ENCODE measurements around the gene CCDC142.

DNA sequence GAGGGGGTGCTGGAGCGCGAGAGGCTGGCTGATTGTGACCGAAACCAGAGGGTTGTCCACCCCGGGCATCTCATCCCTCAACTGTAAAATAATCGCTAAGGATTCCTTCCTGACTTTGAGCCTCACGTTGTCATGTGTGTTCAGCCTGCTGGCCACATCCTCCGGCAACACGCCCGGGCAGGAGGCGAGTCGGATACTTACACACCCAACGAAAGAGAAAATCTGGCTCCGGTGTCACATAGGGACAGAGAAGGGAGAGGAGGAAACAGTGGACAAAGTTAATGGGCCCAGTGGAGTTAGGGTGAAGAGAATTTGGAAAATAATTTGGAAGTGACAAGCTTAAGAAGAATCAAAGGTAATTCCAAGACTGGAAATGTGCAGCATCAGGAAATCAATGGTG lies 33.9 kb upstream of the CCDC142 start:
- TF ChIP-seq, protein P1, sequence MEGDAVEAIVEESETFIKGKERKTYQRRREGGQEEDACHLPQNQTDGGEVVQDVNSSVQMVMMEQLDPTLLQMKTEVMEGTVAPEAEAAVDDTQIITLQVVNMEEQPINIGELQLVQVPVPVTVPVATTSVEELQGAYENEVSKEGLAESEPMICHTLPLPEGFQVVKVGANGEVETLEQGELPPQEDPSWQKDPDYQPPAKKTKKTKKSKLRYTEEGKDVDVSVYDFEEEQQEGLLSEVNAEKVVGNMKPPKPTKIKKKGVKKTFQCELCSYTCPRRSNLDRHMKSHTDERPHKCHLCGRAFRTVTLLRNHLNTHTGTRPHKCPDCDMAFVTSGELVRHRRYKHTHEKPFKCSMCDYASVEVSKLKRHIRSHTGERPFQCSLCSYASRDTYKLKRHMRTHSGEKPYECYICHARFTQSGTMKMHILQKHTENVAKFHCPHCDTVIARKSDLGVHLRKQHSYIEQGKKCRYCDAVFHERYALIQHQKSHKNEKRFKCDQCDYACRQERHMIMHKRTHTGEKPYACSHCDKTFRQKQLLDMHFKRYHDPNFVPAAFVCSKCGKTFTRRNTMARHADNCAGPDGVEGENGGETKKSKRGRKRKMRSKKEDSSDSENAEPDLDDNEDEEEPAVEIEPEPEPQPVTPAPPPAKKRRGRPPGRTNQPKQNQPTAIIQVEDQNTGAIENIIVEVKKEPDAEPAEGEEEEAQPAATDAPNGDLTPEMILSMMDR (IDR thresholded peaks at IDR 0.05) = no peak
- no peak for TF ChIP-seq POLR2A (IDR thresholded peaks at IDR 0.05)
- TF ChIP-seq POLR2AphosphoS5 (IDR thresholded peaks at IDR 0.05; ENCODE audit: insufficient read depth in 1 of 2, low read depth in 1 of 2) = no peak
